T1000 (cell line): ENCODE measurements around the gene DYSF.

Experiments used
- DNase-seq: peaks from one replicate; lab custom pipeline; 2025; ENCODE audit warnings: mixed read lengths; lab: John Stamatoyannopoulos, UW

Gene DYSF

DNA sequence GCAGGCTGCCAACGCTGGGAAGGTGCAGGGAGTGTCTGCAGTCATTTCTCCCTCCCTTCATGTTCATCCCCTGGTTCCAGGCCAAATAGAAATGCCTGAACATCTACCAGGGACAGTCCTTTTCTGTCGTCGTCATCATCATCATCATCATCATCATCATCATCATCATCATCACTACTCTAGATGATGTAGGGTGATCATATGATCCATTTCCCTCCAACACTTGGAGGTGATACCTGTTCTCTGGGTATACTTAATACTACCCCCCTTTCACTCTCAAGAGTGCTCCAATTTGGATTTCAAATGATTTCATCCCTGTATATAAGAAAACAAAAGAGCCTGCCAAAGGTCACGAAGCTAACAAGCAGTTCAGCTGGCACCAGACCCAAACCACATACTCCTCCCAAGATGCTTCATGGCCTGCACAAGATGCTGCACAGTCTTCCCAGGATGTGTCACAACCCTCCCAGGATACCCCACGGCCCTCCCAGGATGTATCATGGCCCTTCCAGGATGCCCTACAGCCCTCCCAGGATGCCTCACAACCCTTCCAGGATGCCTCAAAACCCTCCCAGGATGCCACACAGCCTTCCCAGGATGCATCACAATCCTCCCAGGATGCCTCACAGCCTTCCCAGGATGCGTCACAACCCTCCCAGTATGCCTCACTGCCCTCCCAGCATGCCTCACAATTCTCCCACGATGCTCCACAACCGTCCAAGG is 257.9 kb downstream of the DYSF start:
- peak; percentile 30 for DNase-seq

- no peak for DNase-seq
Measured at GRCh38 chr2:71712158-71712818, 258.9 kb downstream of the DYSF start.

DNA sequence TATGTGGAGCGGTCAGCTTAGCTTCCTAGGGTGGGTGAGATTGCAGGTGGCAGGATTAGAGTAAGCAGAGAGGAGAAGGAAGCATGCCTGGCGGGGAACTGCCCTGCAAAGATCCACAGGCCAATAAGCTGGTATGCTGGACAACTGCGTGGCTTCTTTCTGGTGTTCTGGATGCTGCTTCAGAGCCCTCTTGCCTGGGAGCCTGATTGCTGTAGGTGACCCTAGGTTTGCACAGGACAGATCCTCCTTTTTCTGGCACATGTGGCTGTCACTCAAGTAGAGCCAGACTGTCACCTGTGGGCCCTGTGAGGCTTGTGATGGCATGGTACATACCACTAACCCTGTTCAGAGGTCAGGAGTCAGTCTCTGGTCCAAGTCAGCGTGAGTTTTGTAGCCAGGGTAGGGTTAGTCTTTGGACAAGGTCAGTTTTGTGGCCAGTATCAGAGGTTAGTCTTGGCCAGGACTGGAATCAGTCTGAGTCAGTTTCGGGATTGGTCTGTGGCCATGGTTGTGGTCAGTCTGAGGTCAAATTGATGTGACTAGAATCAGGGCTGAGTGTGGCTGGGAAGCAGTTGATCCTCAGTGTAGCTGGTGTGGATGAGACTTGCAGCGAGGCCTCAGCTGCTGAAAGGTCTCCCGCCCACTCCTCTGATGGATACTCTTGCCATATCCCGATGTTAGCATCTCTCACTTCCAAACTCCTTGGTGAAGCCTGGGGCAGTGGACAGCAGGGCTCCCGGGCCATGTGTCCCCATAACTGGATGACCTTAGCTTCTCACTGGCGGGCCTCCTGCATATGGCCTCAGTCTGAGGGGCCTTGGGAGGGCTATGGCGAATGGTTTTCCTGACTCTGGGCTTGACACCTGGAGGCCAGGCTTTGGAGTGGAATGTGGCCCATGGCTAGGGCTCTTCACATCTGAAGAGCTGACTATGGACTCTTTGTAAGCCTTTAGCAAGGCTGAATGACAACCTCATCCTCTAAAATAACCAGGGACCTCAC is 260.5 kb downstream of the DYSF start:
- no peak for DNase-seq

- DNase-seq, result no peak
Measured at GRCh38 chr2:71714601-71715240, 261.4 kb downstream of the DYSF start.

DNA sequence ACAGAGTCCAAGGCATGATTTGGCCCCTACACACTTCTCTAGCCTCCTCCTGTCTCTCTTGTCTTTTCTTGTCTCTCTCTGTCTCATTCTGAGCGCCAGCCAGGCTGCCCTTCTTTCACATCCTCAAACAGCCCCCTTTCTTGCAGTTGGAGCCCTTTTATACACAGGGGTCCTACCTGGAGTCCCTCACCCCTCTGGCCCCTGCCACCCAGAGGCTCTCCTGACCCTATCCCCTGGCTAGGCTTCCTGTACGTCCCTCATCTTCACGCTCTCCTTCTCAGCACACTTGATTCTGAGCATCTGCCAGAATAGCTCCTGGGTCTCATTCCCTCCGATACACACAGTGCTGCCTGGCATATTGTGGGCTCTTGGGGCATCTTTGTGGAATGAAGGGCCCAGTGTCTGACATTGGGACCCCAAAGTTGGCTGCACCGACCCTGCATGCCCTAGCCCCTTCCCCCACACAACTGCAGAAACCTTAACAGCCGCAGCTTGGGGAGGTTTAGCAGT is 261.9 kb downstream of the DYSF start:
- DNase-seq, result no peak

DNA sequence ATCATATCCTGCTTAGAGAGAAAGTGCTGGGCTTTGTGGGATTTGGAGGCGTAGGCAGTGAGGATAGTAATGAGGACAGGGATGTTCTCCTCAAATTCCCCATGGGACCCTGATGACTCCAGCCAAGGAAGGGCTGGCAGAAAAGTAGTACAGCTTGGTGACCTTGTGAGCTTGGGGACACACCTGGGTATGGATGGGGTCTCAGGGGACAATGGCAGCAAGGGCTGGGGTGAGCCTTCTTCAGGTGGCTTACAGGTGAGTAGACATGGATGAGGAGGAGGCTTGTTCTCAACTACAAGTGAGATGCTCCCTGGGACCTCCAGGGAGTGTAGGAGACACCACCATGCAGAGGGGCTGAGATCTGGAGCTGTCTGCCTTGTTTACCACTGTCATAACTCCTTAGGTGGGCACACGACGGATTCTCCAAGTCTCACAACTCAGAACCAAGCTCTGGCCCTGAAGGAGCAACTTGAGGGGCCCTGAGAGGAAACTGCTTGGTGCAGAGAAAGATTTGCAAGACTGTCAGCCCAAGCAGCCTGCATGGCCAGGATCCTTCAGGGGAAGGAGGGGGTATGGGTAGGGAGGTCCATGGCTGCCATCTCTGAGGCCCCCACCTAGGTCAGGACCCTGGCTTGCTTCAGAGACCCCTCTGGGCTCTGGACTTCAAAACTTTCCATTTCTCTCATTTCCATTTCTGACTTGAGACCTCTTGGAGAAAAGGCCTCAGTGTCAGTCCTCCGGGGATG is 262.8 kb downstream of the DYSF start:
- no peak for DNase-seq

- DNase-seq, result peak; percentile 51
Measured at GRCh38 chr2:71716697-71717624, 263.6 kb downstream of the DYSF start.

- no peak for DNase-seq
Measured at GRCh38 chr2:71718686-71719085, 265.3 kb downstream of the DYSF start.

GRCh38 chr2:71719520-71720282 is 266.3 kb downstream of the DYSF start:
- no peak for DNase-seq

DNA sequence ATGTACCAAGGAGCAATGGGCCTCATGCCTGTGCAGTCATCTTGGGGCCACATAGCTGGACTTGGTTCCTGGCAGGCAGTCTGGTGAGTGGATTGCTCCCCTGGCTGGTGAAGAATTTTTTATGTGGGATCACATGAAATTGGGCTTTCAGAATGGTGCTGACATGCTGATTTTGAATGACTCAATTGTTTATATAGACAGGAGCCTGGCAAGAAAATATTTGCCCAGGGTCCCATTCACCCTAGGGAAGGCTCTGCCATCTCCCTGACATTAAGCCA is 266.9 kb downstream of the DYSF start:
- DNase-seq, result no peak

GRCh38 chr2:71720596-71721361 is 267.4 kb downstream of the DYSF start:
- no peak for DNase-seq

- DNase-seq, result no peak
Measured at GRCh38 chr2:71721362-71721665, 268.0 kb downstream of the DYSF start.

- no peak for DNase-seq
Measured at GRCh38 chr2:71721669-71722068, 268.3 kb downstream of the DYSF start.

GRCh38 chr2:71722286-71722685 is 268.9 kb downstream of the DYSF start:
- no peak for DNase-seq

- DNase-seq, result no peak
Measured at GRCh38 chr2:71724793-71725192, 271.4 kb downstream of the DYSF start.

DNA sequence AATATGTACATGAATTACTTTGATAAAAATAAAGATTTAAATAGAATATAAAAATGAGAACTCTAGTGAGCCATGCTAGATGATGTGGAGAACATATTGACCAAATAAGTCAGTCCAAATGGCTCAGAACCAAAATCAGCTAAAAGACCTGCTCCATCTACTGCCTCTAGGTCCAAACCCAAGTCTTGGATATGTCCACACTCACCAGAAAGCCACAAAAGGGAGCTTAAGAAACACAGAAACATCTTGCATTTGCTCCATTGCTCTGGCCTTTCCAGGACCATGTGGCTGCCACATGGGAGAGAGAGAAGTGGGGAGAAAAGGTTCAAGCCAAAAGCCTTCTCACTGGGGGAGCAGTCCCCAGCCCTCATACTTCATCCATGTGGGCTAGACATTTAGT is 272.5 kb downstream of the DYSF start:
- DNase-seq, result no peak

DNA sequence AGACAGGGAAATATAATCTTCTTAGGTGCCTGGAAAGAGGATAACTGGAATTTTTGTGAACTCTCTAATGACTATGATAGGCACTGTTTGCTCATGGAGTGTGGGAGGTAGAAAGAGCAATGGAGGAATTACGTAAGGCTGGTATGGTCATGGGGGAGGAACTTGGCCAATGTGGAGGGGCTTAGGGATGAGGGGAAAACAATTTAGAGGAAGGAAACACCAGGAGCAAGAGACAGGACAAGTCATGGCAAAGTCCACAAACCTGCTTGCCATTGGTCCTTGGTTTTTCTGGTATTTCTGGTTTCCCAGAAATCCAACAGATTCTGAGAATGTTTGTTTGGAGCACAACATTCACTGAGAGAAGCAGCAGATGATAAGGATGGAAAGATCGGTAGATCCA is 274.2 kb downstream of the DYSF start:
- no peak for DNase-seq

GRCh38 chr2:71728036-71728435 is 274.7 kb downstream of the DYSF start:
- DNase-seq, result no peak
